Stomach (tissue), 9 donors: ENCODE data around the gene ANGEL2. TPM values are rescaled to one million over a fixed set of nuclear protein-coding genes. Genes with fewer than 3 reads are reported as not detected.

ENCODE experiments used
- DNase-seq, 2 donors: peaks; one replicate each; pipeline versions ENCODE4 v3.0.0 to v3.0.0-alpha.2; 2013 to 2019
- H3K27ac ChIP-seq, 5 donors: fragments of 200-600 bp in 4 of 5; sonication (generic) in 4 of 5; one replicate each; pipeline ENCODE4 v1.5.1; 2013 to 2019; ENCODE audit warnings: mild to moderate bottlenecking in 1 of 5, moderate library complexity in 1 of 5
- H3K27me3 ChIP-seq, 3 donors: fragments of 200-600 bp; sonication (generic); one replicate each; pipeline ENCODE4 v1.5.1; 2017 to 2019; ENCODE audit warnings: mixed run types in 1 of 3
- H3K36me3 ChIP-seq, 4 donors: fragments of 200-600 bp; sonication (generic); 1 replicate in 3 of 4; 2 replicates in 1 of 4; pipeline ENCODE4 v1.5.1; 2016 to 2019
- H3K4me1 ChIP-seq, 4 donors: fragments of 200-600 bp; sonication (generic); one replicate each; pipeline ENCODE4 v1.5.1; 2016 to 2019
- H3K4me3 ChIP-seq, 4 donors: fragments of 200-600 bp; sonication (generic) in 3 of 4; one replicate each; pipeline ENCODE4 v1.5.1; 2016 to 2019; ENCODE audit warnings: mild to moderate bottlenecking in 1 of 4
- H3K9me3 ChIP-seq, 4 donors: fragments of 200-600 bp; sonication (generic); one replicate each; pipeline ENCODE4 v1.5.1; 2016 to 2019
- EP300 ChIP-seq: sonication (generic); formaldehyde crosslinking; IDR thresholded peaks from one replicate; pipeline ENCODE4 v1.6.1; 2017; ENCODE audit warnings: antibody characterized with exemption
- POLR2A ChIP-seq, 4 donors: fragments of 450-650 bp; IDR thresholded peaks; one replicate each; pipeline ENCODE4 v1.6.1; 2016; ENCODE audit warnings: antibody characterized with exemption in 4 of 4, control low read depth in 2 of 4, mild to moderate bottlenecking in 1 of 4, moderate library complexity in 1 of 4
- POLR2AphosphoS5 ChIP-seq, 3 donors: sonication (generic); formaldehyde crosslinking; IDR thresholded peaks; one replicate each; pipeline ENCODE4 v1.6.1; 2016; ENCODE audit warnings: antibody characterized with exemption in 3 of 3
- WGBS, 5 donors: extraction: QIAGEN DNeasy Blood & Tissue Kit in 3 of 5; methylation state at CpG; one replicate each; pipeline versions ENCODE4 v1.1.5 to v1.1.7; 2013 to 2018; 5-methylcytosine and 5-hydroxymethylcytosine counted together
- intact Hi-C: fragments of 100-400 bp; cut with DNase I; formaldehyde crosslinking; loops from one replicate; pipeline ENCODE4 v1.15.1; 2023; ENCODE audit warnings: low total_unique reads
- polyA plus RNA-seq, 3 donors: library from polyadenylated mRNA; stranded (reverse); fragments of 200-250 nt; gene quantifications; one replicate each; pipeline ENCODE4 v1.2.3, GENCODE V29; 2013
- total RNA-seq, 5 donors: library from RNA; depleted of rRNA; stranded (reverse); fragments of >200 nt; gene quantifications; one replicate each; pipeline versions ENCODE4 v1.1.0 to v1.2.3, GENCODE V29; 2014 to 2016
- TF ChIP-seq, protein P1 (sequence below), 7 experiments: fragments of 450-650 bp in 4 of 7; fragments of 200-600 bp in 3 of 7; sonication (generic) in 3 of 7; IDR thresholded peaks; one replicate each; pipeline ENCODE4 v1.5.1; 2016 to 2019; ENCODE audit warnings: antibody characterized with exemption in 7 of 7, control low read depth in 2 of 7, mild to moderate bottlenecking in 1 of 7
- donor health status: healthy with polysubstance abuse.
- donor health status: Bipolar disorder and iron deficiency.
- donor health status: healthy.

ANGEL2 gene
- total and polyA plus RNA-seq, 8 donors = 3.2 to 107 (median 20.1) TPM

- TF ChIP-seq, protein P1, sequence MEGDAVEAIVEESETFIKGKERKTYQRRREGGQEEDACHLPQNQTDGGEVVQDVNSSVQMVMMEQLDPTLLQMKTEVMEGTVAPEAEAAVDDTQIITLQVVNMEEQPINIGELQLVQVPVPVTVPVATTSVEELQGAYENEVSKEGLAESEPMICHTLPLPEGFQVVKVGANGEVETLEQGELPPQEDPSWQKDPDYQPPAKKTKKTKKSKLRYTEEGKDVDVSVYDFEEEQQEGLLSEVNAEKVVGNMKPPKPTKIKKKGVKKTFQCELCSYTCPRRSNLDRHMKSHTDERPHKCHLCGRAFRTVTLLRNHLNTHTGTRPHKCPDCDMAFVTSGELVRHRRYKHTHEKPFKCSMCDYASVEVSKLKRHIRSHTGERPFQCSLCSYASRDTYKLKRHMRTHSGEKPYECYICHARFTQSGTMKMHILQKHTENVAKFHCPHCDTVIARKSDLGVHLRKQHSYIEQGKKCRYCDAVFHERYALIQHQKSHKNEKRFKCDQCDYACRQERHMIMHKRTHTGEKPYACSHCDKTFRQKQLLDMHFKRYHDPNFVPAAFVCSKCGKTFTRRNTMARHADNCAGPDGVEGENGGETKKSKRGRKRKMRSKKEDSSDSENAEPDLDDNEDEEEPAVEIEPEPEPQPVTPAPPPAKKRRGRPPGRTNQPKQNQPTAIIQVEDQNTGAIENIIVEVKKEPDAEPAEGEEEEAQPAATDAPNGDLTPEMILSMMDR (IDR thresholded peaks at IDR 0.05) = no peak
- TF ChIP-seq POLR2AphosphoS5 (IDR thresholded peaks at IDR 0.05) (no peak), POLR2A (IDR thresholded peaks at IDR 0.05) (no peak), EP300 (no peak)
- Histone ChIP-seq H3K27ac (no peak overlapping the region), H3K36me3 (peaks cover 0 to 15% (median 5%) of the 10 kb centered on the region in 4 donors), H3K4me3 (no peak overlapping the region), H3K4me1 (peaks cover 6 to 20% (median 10%) of the 10 kb centered on the region in 4 donors), H3K9me3 (no peaks in the 10 kb centered on the region), H3K27me3 (no peaks in the 10 kb centered on the region)
- no peak for DNase-seq
- intact Hi-C loops = no loop called here
- whole genome bisulfite sequencing, 5 donors = 83 to 98% (median 94%) methylated on average over 2 of the region's 2 CpGs
Observed at GRCh38 chr1:212986551-212986950, 29.1 kb downstream of the ANGEL2 start.

- intact Hi-C loops = no loop called here
- peaks cover 14 to 25% (median 22%) of the 10 kb centered on the region in 4 donors for H3K4me1 ChIP-seq
- H3K9me3 ChIP-seq = no peaks in the 10 kb centered on the region
- 94 to 97% (median 96%) methylated on average over 6 of the region's 6 CpGs for WGBS, 5 donors
- H3K27ac ChIP-seq = no peak overlapping the region
- H3K27me3 ChIP-seq = no peaks in the 10 kb centered on the region
- peaks cover 0 to 6% (median 3%) of the 10 kb centered on the region in 4 donors for H3K36me3 ChIP-seq
- no peak for DNase-seq
- H3K4me3 ChIP-seq = no peak overlapping the region
- no peak for TF ChIP-seq EP300
- TF ChIP-seq POLR2AphosphoS5 (IDR thresholded peaks at IDR 0.05) = no peak
- TF ChIP-seq, protein P1 (IDR thresholded peaks at IDR 0.05) = no peak
- no peak for TF ChIP-seq POLR2A (IDR thresholded peaks at IDR 0.05)
Observed at GRCh38 chr1:212984522-212985291, 31.0 kb downstream of the ANGEL2 start.

DNA sequence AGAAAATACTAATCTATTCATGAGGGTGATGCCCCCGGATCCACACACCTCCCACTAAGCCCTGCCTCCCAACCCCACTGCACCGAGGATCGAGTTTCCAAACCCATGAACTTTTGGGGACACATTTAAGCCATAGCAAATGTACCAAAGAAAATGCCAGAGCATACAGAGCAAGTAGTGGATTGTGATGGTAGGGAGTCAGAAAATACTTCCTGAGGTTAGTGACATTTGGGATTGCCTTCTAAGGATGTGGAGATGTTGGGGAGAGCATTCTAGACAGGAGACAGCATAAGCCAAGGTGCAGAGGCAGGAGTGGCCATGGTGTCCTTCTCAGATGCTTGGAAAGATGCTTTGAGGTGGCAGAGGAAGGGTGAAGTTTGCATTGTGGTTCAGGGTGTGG is 32.2 kb downstream of the ANGEL2 start:
- Histone ChIP-seq H3K27ac (no peak overlapping the region), H3K36me3 (no peaks in the 10 kb centered on the region), H3K27me3 (no peaks in the 10 kb centered on the region), H3K4me3 (no peak overlapping the region), H3K9me3 (no peaks in the 10 kb centered on the region), H3K4me1 (peaks cover 14 to 25% (median 22%) of the 10 kb centered on the region in 4 donors)
- WGBS, 5 donors = 83 to 96% (median 92%) methylated on average over 3 of the region's 3 CpGs
- no peak for DNase-seq
- TF ChIP-seq POLR2AphosphoS5 (IDR thresholded peaks at IDR 0.05) (no peak), POLR2A (IDR thresholded peaks at IDR 0.05) (no peak), EP300 (no peak)
- TF ChIP-seq, protein P1 (IDR thresholded peaks at IDR 0.05) = no peak
- intact Hi-C loops = no loop called here

GRCh38 chr1:212982430-212983152 is 33.1 kb downstream of the ANGEL2 start:
- Histone ChIP-seq H3K4me1 (peaks cover 14 to 25% (median 22%) of the 10 kb centered on the region in 4 donors), H3K27ac (no peak overlapping the region), H3K36me3 (no peaks in the 10 kb centered on the region), H3K27me3 (no peaks in the 10 kb centered on the region), H3K4me3 (no peak overlapping the region), H3K9me3 (no peaks in the 10 kb centered on the region)
- no peak for TF ChIP-seq EP300
- no peak for TF ChIP-seq POLR2AphosphoS5 (IDR thresholded peaks at IDR 0.05)
- TF ChIP-seq, protein P1 (IDR thresholded peaks at IDR 0.05) = no peak
- no peak for TF ChIP-seq POLR2A (IDR thresholded peaks at IDR 0.05)
- DNase-seq = peak in 1 of 2 donors; percentile 52
- 51 to 66% (median 55%) methylated on average over 6 of the region's 6 CpGs for WGBS, 5 donors
- intact Hi-C loops = no loop called here
